Left lung (tissue), 10 donors: ENCODE data around the gene PLPPR3. TPM values are rescaled to one million over a fixed set of nuclear protein-coding genes. Genes with fewer than 3 reads are reported as not detected.

ENCODE experiments used
- ATAC-seq: fragments of 200-7000 bp; cut with Tn5 transposase; one replicate; pipeline ENCODE4 v1.9.1; 2020; ENCODE audit warnings: moderate library complexity
- DNase-seq, 4 donors: peaks; one replicate each; pipeline ENCODE4 v3.0.0-alpha.2; 2013 to 2020
- H3K27ac ChIP-seq, 2 donors: fragments of 200-600 bp; sonication (generic) in 1 of 2; one replicate each; pipeline versions ENCODE4 v1.5.0 to v1.8.0; 2020 to 2021
- H3K27me3 ChIP-seq, 2 donors: fragments of 200-600 bp; sonication (generic) in 1 of 2; one replicate each; pipeline versions ENCODE4 v1.5.0 to v1.8.0; 2020 to 2021
- H3K36me3 ChIP-seq, 2 donors: fragments of 200-600 bp; sonication (generic) in 1 of 2; one replicate each; pipeline versions ENCODE4 v1.5.0 to v1.8.0; 2020 to 2021
- H3K4me1 ChIP-seq, 2 donors: fragments of 200-600 bp; one replicate each; pipeline ENCODE4 v1.8.0; 2021
- H3K4me3 ChIP-seq, 2 donors: fragments of 200-600 bp; sonication (generic) in 1 of 2; one replicate each; pipeline versions ENCODE4 v1.5.0 to v1.8.0; 2020 to 2021; ENCODE audit warnings: mild to moderate bottlenecking in 1 of 2
- H3K9me3 ChIP-seq, 2 donors: fragments of 200-600 bp; sonication (generic) in 1 of 2; one replicate each; pipeline versions ENCODE4 v1.5.0 to v1.8.0; 2020 to 2021
- CTCF ChIP-seq, 2 donors: fragments of 200-600 bp; sonication (generic) in 1 of 2; IDR thresholded peaks; one replicate each; pipeline versions ENCODE4 v1.5.0 to v1.8.0; 2021; ENCODE audit warnings: antibody characterized with exemption in 2 of 2
- intact Hi-C, 2 donors: fragments of 100-400 bp; cut with DNase I; formaldehyde crosslinking; loops; one replicate each; pipeline versions ENCODE4 v1.11.2 to v1.14.2; 2022
- microRNA-seq, 2 donors: library from miRNA; unstranded; fragments of <30 nt; microRNA quantifications; one replicate each; pipeline ENCODE4, GENCODE V29; 2019
- polyA plus RNA-seq, 6 donors: library from polyadenylated mRNA; unstranded; fragments of 120-200 nt; gene quantifications; one replicate each; pipeline ENCODE4 v1.2.1, GENCODE V29; 2013; ENCODE audit not compliant: insufficient read length in 6 of 6
- total RNA-seq, 2 donors: library from RNA; stranded (reverse); fragmentation: NEBNext Ultra II Directional; extraction: Animal tissue kit (Norgen Biotek cat#: 25700); gene quantifications; one replicate each; pipeline ENCODE4 v1.2.1, GENCODE V29; 2021
- donor health status: DM: no; HTN: yes; CAD: no.
- donor health status: DM: no; HTN: no; CAD: no.

PLPPR3 gene
- total and polyA plus RNA-seq, 8 donors: 1.6 to 11.9 (median 6.3) TPM

DNA sequence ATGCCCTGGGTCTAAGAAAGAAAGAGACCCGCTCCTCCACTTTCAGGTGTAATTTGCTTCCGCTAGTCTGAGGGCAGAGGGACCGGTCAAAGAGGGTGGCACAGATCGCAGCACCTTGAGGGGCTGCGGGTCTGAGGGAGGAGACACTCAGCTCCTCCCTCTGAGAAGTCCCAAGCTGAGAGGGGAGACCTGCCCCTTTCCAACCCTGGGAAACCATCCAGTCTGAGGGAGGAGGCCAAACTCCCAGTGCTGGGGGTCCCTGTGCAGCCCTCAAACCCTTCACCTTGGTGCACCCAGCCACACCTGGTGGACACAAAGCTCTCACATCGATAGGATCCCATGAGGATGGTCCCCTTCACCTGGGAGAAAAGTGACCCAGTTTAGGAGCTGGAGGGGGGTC lies 57.9 kb downstream of the PLPPR3 start:
- Histone ChIP-seq H3K4me3 (no peak overlapping the region), H3K4me1 (no peaks in the 10 kb centered on the region), H3K27me3 (no peaks in the 10 kb centered on the region), H3K9me3 (peaks cover 0 to 2% of the 10 kb centered on the region in 2 donors), H3K36me3 (no peaks in the 10 kb centered on the region), H3K27ac (no peak overlapping the region)
- intact Hi-C loops: loop anchor here in 1 of 2 donors (10.0 kb wide), 1 partner anchor 91 kb away; the partner anchor contains the start of genes CFD and ELANE
- DNase-seq: no peak
- no peak for ATAC-seq
- TF ChIP-seq CTCF (IDR thresholded peaks at IDR 0.05): no peak

DNA sequence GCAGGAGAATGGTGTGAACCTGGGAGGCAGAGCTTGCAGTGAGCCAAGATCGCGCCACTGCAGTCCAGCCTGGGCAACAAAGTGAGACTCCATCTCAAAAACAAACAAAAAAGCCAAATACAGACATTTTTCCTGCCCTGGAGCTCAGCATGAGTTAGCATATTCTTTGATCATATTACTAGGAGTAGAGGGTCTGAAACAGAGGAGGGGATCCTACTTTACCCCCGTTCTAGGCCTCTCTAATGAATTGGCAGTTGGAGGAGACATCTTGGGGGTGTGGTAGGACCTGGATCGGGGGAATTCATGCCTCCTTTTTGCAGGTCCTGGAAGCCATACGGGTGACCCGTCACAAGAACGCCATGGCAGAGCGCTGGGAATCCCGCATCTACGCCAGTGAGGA lies 58.6 kb downstream of the PLPPR3 start:
- Histone ChIP-seq H3K9me3 (peaks cover 0 to 9% of the 10 kb centered on the region in 2 donors), H3K36me3 (peaks cover 0 to 4% of the 10 kb centered on the region in 2 donors), H3K4me1 (no peaks in the 10 kb centered on the region), H3K4me3 (no peak overlapping the region), H3K27ac (no peak overlapping the region), H3K27me3 (no peaks in the 10 kb centered on the region)
- no peak for DNase-seq
- intact Hi-C loops: loop anchor here in 1 of 2 donors (10.0 kb wide), 1 partner anchor 92 kb away; the partner anchor contains the start of genes CFD and ELANE
- no peak for ATAC-seq
- no peak for TF ChIP-seq CTCF (IDR thresholded peaks at IDR 0.05)

Small RNA genes lying within 50 kb of the gene (microRNA-seq; reads per million reads assigned to microRNA genes)
- gene MIR3187: 6.9 to 12.1 reads per million in 2 donors
- gene MIR4745: 2.8 to 4.4 reads per million in 2 donors

Other genes with a start within 250 kb of the PLPPR3 start
- 100 to 1,000 TPM; 339 to 457 TPM for gene BSG, start 249.4 kb downstream of the PLPPR3 start, total RNA-seq
- 100 to 1,000 TPM; 259 to 372 (median 302) TPM for gene BSG, start 249.4 kb downstream of the PLPPR3 start, polyA plus RNA-seq
- under 1 TPM; 0.38 to 0.50 TPM for gene HCN2, start 232.1 kb downstream of the PLPPR3 start, total RNA-seq
- under 1 TPM; 0.06 to 0.21 (median 0.13) TPM for gene HCN2, start 232.1 kb downstream of the PLPPR3 start, polyA plus RNA-seq
- 10 to 100 TPM; 28.5 to 36.9 TPM for gene POLRMT, start 188.4 kb downstream of the PLPPR3 start, total RNA-seq
- 10 to 100 TPM; 32.2 to 44.7 (median 42.6) TPM for gene POLRMT, start 188.4 kb downstream of the PLPPR3 start, polyA plus RNA-seq
- gene FGF22, start 182.1 kb downstream of the PLPPR3 start, total RNA-seq: under 1 TPM; 0.21 to 0.29 TPM
- under 1 TPM; 0.22 to 0.48 (median 0.35) TPM for gene FGF22, start 182.1 kb downstream of the PLPPR3 start, polyA plus RNA-seq
- 10 to 100 TPM; 24.3 to 34.0 TPM for gene RNF126, start 158.7 kb downstream of the PLPPR3 start, total RNA-seq
- gene RNF126, start 158.7 kb downstream of the PLPPR3 start, polyA plus RNA-seq: 10 to 100 TPM; 15.4 to 27.2 (median 21.1) TPM
- gene FSTL3, start 145.6 kb downstream of the PLPPR3 start, total RNA-seq: 100 to 1,000 TPM in 1 of 2 donors, 10 to 100 TPM in 1; 94.8 to 145 TPM
- 10 to 100 TPM in 4 of 6 donors, 1 to 10 TPM in 2; 7.6 to 14.7 (median 11.2) TPM for gene FSTL3, start 145.6 kb downstream of the PLPPR3 start, polyA plus RNA-seq
- not detected for gene PRSS57, start 126.5 kb downstream of the PLPPR3 start, total RNA-seq
- gene PRSS57, start 126.5 kb downstream of the PLPPR3 start, polyA plus RNA-seq: under 1 TPM; 0.15 to 0.50 (median 0.29) TPM
- gene PALM, start 113.0 kb downstream of the PLPPR3 start, total RNA-seq: 10 to 100 TPM; 30.2 to 33.0 TPM
- gene PALM, start 113.0 kb downstream of the PLPPR3 start, polyA plus RNA-seq: 10 to 100 TPM; 37.0 to 59.7 (median 42.8) TPM
- 10 to 100 TPM; 19.2 to 44.0 TPM for gene MISP, start 70.8 kb downstream of the PLPPR3 start, total RNA-seq
- 10 to 100 TPM in 3 of 6 donors, 1 to 10 TPM in 3; 5.8 to 15.6 (median 10.6) TPM for gene MISP, start 70.8 kb downstream of the PLPPR3 start, polyA plus RNA-seq
- 100 to 1,000 TPM; 236 to 354 TPM for gene PTBP1, start 24.5 kb downstream of the PLPPR3 start, total RNA-seq
- gene PTBP1, start 24.5 kb downstream of the PLPPR3 start, polyA plus RNA-seq: 100 to 1,000 TPM; 317 to 374 (median 340) TPM
- gene AZU1, start 5.9 kb upstream of the PLPPR3 start, total RNA-seq: 1 to 10 TPM; 1.3 TPM
- gene AZU1, start 5.9 kb upstream of the PLPPR3 start, polyA plus RNA-seq: 1 to 10 TPM; 1.7 to 4.7 (median 2.5) TPM
- under 1 TPM; 0.55 to 0.58 TPM for gene PRTN3, start 19.0 kb upstream of the PLPPR3 start, total RNA-seq
- gene PRTN3, start 19.0 kb upstream of the PLPPR3 start, polyA plus RNA-seq: 1 to 10 TPM; 1.5 to 3.8 (median 3.0) TPM
- 1 to 10 TPM in 1 of 2 donors, under 1 TPM in 1; 0.89 to 1.3 TPM for gene ELANE, start 30.3 kb upstream of the PLPPR3 start, total RNA-seq
- 1 to 10 TPM in 4 of 6 donors, under 1 TPM in 2; 0.70 to 2.2 (median 1.2) TPM for gene ELANE, start 30.3 kb upstream of the PLPPR3 start, polyA plus RNA-seq
- gene CFD, start 37.7 kb upstream of the PLPPR3 start, total RNA-seq: 10 to 100 TPM; 78.0 to 85.3 TPM
- 10 to 100 TPM in 2 of 6 donors, 1 to 10 TPM in 4; 4.9 to 22.9 (median 8.1) TPM for gene CFD, start 37.7 kb upstream of the PLPPR3 start, polyA plus RNA-seq
- 10 to 100 TPM; 51.7 to 55.8 TPM for gene MED16, start 71.2 kb upstream of the PLPPR3 start, total RNA-seq
- 10 to 100 TPM; 42.4 to 61.7 (median 53.0) TPM for gene MED16, start 71.2 kb upstream of the PLPPR3 start, polyA plus RNA-seq
- gene RNU6-9, start 71.5 kb upstream of the PLPPR3 start, total RNA-seq: not detected
- not detected for gene RNU6-9, start 71.5 kb upstream of the PLPPR3 start, polyA plus RNA-seq
- 10 to 100 TPM; 46.1 to 66.3 TPM for gene R3HDM4, start 91.3 kb upstream of the PLPPR3 start, total RNA-seq
- 10 to 100 TPM; 28.8 to 51.2 (median 37.4) TPM for gene R3HDM4, start 91.3 kb upstream of the PLPPR3 start, polyA plus RNA-seq
- gene KISS1R, start 95.4 kb upstream of the PLPPR3 start, total RNA-seq: under 1 TPM in 1 of 2 donors, not detected in 1; 0.23 TPM
- under 1 TPM in 2 of 6 donors, not detected in 4; 0.11 to 0.15 TPM for gene KISS1R, start 95.4 kb upstream of the PLPPR3 start, polyA plus RNA-seq
- gene ARID3A, start 104.1 kb upstream of the PLPPR3 start, total RNA-seq: 10 to 100 TPM; 20.7 to 35.7 TPM
- 10 to 100 TPM; 20.6 to 30.5 (median 23.6) TPM for gene ARID3A, start 104.1 kb upstream of the PLPPR3 start, polyA plus RNA-seq
- gene WDR18, start 162.4 kb upstream of the PLPPR3 start, total RNA-seq: 10 to 100 TPM; 36.1 to 40.7 TPM
- gene WDR18, start 162.4 kb upstream of the PLPPR3 start, polyA plus RNA-seq: 10 to 100 TPM; 26.6 to 35.9 (median 34.1) TPM
- 1 to 10 TPM in 1 of 2 donors, not detected in 1; 2.7 TPM for gene GRIN3B, start 178.5 kb upstream of the PLPPR3 start, total RNA-seq
- gene GRIN3B, start 178.5 kb upstream of the PLPPR3 start, polyA plus RNA-seq: 1 to 10 TPM in 2 of 6 donors, under 1 TPM in 4; 0.37 to 1.4 (median 0.54) TPM
- gene TMEM259, start 199.2 kb upstream of the PLPPR3 start, total RNA-seq: 100 to 1,000 TPM; 135 to 154 TPM
- 100 to 1,000 TPM in 2 of 6 donors, 10 to 100 TPM in 4; 74.2 to 117 (median 98.7) TPM for gene TMEM259, start 199.2 kb upstream of the PLPPR3 start, polyA plus RNA-seq
- not detected for gene RNU6-2, start 199.6 kb upstream of the PLPPR3 start, total RNA-seq
- gene RNU6-2, start 199.6 kb upstream of the PLPPR3 start, polyA plus RNA-seq: not detected
- gene CNN2, start 204.7 kb upstream of the PLPPR3 start, total RNA-seq: 100 to 1,000 TPM; 250 to 259 TPM
- 100 to 1,000 TPM; 133 to 214 (median 160) TPM for gene CNN2, start 204.7 kb upstream of the PLPPR3 start, polyA plus RNA-seq
- gene ABCA7, start 218.2 kb upstream of the PLPPR3 start, total RNA-seq: 10 to 100 TPM; 49.6 to 52.2 TPM
- 1 to 10 TPM; 3.3 to 5.5 (median 4.5) TPM for gene ABCA7, start 218.2 kb upstream of the PLPPR3 start, polyA plus RNA-seq
- gene ARHGAP45, start 245.2 kb upstream of the PLPPR3 start, total RNA-seq: 10 to 100 TPM; 71.1 to 83.8 TPM
- gene ARHGAP45, start 245.2 kb upstream of the PLPPR3 start, polyA plus RNA-seq: 10 to 100 TPM in 5 of 6 donors, 1 to 10 TPM in 1; 8.5 to 12.3 (median 11.2) TPM